ENCODE results near the gene LRRC37A. TPM values are rescaled to one million over a fixed set of nuclear protein-coding genes. Genes with fewer than 3 reads are reported as not detected.
"Not testable (repeated sequence)": the region's sequence is repeated elsewhere in the genome, so short reads cannot be mapped to it uniquely, and the experiment has no call there.

The LRRC37A gene
- total and polyA plus RNA-seq, 10 of the 15 experiments (the other 5 are each of a cell fraction or from before 2014, with no cell fraction given) = 0.18 to 4.0 (median 2.4) TPM

DNA sequence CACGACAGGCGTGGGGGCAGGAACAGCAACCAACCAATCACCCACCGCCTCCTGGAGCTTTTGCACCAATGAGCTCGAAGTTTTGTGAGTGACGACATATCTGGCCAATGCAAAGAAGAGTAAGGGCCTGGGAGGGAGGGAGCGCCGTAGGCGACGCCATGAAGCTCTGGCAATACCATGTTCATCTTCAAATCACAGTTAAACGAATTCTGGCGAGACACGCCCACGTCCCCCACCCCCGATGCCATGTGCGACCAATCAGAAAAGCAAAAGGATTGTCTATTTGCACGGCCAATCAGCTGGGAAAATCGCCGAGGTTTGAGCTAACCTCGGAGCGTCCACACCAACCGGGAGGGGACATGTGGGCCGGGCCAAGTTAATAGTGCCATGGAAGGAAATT lies 66.8 kb downstream of the LRRC37A start, which contains the start of gene ARL17B:
ARL17B (minus strand) TSS at position 12 of the 400 bp plus-strand sequence. CDS start 3,369 bp downstream, outside the sequence.
- H3K4me3 ChIP-seq; H3K4me1 ChIP-seq (ENCODE audit: control insufficient read depth, insufficient read depth, low read length); H3K9ac ChIP-seq (ENCODE audit: control insufficient read depth, insufficient read depth, low read length); RAD21 ChIA-PET (ENCODE audit: unreplicated experiment); SMC1A ChIA-PET (ENCODE audit: uncharacterized antibody, unreplicated experiment); in situ Hi-C loops (cut with MboI); POLR2A ChIA-PET; intact Hi-C loops (cut with micrococcal nuclease; ENCODE audit: unreplicated experiment); BruUV-seq (replicated peaks); CTCF ChIA-PET; H3K36me3 ChIP-seq (ENCODE audit: control insufficient read depth in 2 of 2, insufficient read depth in 2 of 2, low read length in 1 of 2); H3K9me3 ChIP-seq (replicated peaks; ENCODE audit: control insufficient read depth, insufficient read depth, low read length); DNase-seq (ENCODE audit: low read depth, low spot score); H2AFZ ChIP-seq (ENCODE audit: control insufficient read depth, low read depth, low read length); H4K20me1 ChIP-seq (ENCODE audit: control insufficient read depth, insufficient read depth); H3K79me2 ChIP-seq (ENCODE audit: control insufficient read depth, insufficient read depth, low read length); H3K27me3 ChIP-seq (replicated peaks in 1 of 2; ENCODE audit: control insufficient read depth in 2 of 2, insufficient read depth in 2 of 2, low read length in 1 of 2); H3K4me2 ChIP-seq (ENCODE audit: control insufficient read depth, insufficient read depth); H3K27ac ChIP-seq (ENCODE audit: control insufficient read depth, insufficient read depth): not testable (repeated sequence)
- FAIRE-seq (peak; percentile 100), ATAC-seq (peak; percentile 100)
- no CpG with 5 or more reads among the region's 22 CpGs for WGBS (ENCODE audit: insufficient coverage, insufficient replicate concordance, low lambda C conversion rate, missing lambda C conversion rate)
- TF ChIP-seq PBX3 (IDR thresholded peaks at IDR 0.05; ENCODE audit: insufficient replicate concordance, low read depth, low read length) (peak; percentile 77), SP1 (IDR thresholded peaks at IDR 0.05; ENCODE audit: low read depth, low read length) (peak; percentile 38)

- WGBS (ENCODE audit: insufficient coverage, insufficient replicate concordance, low lambda C conversion rate, missing lambda C conversion rate) = no CpG with 5 or more reads among the region's 3 CpGs
- ATAC-seq; H3K27ac ChIP-seq (ENCODE audit: control insufficient read depth, insufficient read depth); H3K9ac ChIP-seq (ENCODE audit: control insufficient read depth, insufficient read depth, low read length); H3K9me3 ChIP-seq (replicated peaks; ENCODE audit: control insufficient read depth, insufficient read depth, low read length); DNase-seq (ENCODE audit: low read depth, low spot score); BruUV-seq (replicated peaks); H2AFZ ChIP-seq (ENCODE audit: control insufficient read depth, low read depth, low read length); H3K36me3 ChIP-seq (ENCODE audit: control insufficient read depth in 2 of 2, insufficient read depth in 2 of 2, low read length in 1 of 2); CTCF ChIA-PET; SMC1A ChIA-PET (ENCODE audit: uncharacterized antibody, unreplicated experiment); FAIRE-seq; RAD21 ChIA-PET (ENCODE audit: unreplicated experiment); POLR2A ChIA-PET; intact Hi-C loops (cut with micrococcal nuclease; ENCODE audit: unreplicated experiment); in situ Hi-C loops (cut with MboI); H3K4me2 ChIP-seq (ENCODE audit: control insufficient read depth, insufficient read depth); H3K4me1 ChIP-seq (ENCODE audit: control insufficient read depth, insufficient read depth, low read length); H3K79me2 ChIP-seq (ENCODE audit: control insufficient read depth, insufficient read depth, low read length); H3K27me3 ChIP-seq (replicated peaks in 1 of 2; ENCODE audit: control insufficient read depth in 2 of 2, insufficient read depth in 2 of 2, low read length in 1 of 2); H3K4me3 ChIP-seq; H4K20me1 ChIP-seq (ENCODE audit: control insufficient read depth, insufficient read depth): not testable (repeated sequence)
Measured at GRCh38 chr17:46367520-46367919, 72.6 kb downstream of the LRRC37A start.

DNA sequence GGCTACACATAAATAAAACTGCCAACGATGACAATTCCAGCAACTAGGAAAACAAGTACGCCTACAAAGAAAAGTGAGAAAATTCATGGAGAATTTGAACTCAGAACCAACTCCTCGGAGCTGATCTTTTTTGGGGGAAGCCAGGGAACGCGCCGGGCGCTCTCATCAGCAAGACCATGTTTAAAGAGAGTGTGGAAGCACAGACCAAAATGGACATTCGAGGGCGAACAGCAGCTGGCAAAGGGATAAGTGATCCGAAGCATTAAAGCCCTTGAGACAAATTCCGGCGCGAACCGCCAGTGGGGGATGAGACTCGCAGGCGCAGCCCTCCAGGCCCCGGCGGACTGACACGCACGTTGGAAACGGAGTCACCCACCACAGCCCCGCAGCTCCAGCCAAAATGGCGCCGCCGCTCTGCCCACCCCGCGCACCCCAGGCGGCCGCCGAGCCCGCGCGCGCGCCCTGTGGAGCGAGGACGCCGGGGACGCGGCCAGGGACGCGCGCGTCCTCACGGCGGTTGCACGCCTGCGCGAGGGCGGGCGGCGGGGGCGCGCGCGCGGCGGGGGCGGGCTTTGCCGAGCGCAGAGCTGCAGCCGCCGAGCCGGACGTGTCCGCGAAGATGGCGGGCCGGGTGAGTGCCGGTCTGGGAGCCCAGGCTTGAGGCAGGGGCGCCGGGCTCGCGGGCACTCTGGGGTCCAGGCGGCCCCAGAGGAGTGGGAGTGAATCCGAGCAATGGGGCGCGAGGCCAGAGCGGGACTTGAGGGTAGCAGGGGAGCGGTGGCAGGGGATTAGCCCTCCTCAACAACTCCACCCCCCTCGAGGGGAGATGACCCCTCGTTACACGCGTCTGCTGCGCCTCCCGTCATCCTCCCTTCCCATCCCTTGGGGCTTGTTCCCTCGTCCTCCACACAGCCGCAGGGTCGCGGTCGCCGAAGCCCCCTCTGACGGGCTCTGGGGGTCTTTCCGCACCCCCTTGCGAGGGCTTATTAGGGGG lies 77.6 kb downstream of the LRRC37A start:
- BruUV-seq (replicated peaks); H3K4me2 ChIP-seq (ENCODE audit: control insufficient read depth, insufficient read depth); POLR2A ChIA-PET; in situ Hi-C loops (cut with MboI); H4K20me1 ChIP-seq (ENCODE audit: control insufficient read depth, insufficient read depth); intact Hi-C loops (cut with micrococcal nuclease; ENCODE audit: unreplicated experiment); H3K27me3 ChIP-seq (replicated peaks in 1 of 2; ENCODE audit: control insufficient read depth in 2 of 2, insufficient read depth in 2 of 2, low read length in 1 of 2); RAD21 ChIA-PET (ENCODE audit: unreplicated experiment); H3K9ac ChIP-seq (ENCODE audit: control insufficient read depth, insufficient read depth, low read length); H3K27ac ChIP-seq (ENCODE audit: control insufficient read depth, insufficient read depth); H3K36me3 ChIP-seq (ENCODE audit: control insufficient read depth in 2 of 2, insufficient read depth in 2 of 2, low read length in 1 of 2); DNase-seq (ENCODE audit: low read depth, low spot score); FAIRE-seq; H3K9me3 ChIP-seq (replicated peaks; ENCODE audit: control insufficient read depth, insufficient read depth, low read length); SMC1A ChIA-PET (ENCODE audit: uncharacterized antibody, unreplicated experiment); H3K4me3 ChIP-seq; H3K4me1 ChIP-seq (ENCODE audit: control insufficient read depth, insufficient read depth, low read length); CTCF ChIA-PET; H3K79me2 ChIP-seq (ENCODE audit: control insufficient read depth, insufficient read depth, low read length); H2AFZ ChIP-seq (ENCODE audit: control insufficient read depth, low read depth, low read length): not testable (repeated sequence)
- WGBS (ENCODE audit: insufficient coverage, insufficient replicate concordance, low lambda C conversion rate, missing lambda C conversion rate) = no CpG with 5 or more reads among the region's 95 CpGs
- peak; percentile 90 for ATAC-seq

All from GM12878 (cell line).